K562 (cell line): ENCODE data around the gene MBIP. TPM values are rescaled to one million over a fixed set of nuclear protein-coding genes. Genes with fewer than 3 reads are reported as not detected.

Source experiments
- CBX3 ChIP-seq, 2 experiments: IDR thresholded peaks; 1 replicate in 1 of 2; 2 replicates in 1 of 2; pipeline ENCODE4 v1.6.1; 2012; ENCODE audit warnings: inconsistent platforms in 2 of 2, low read length in 2 of 2, borderline replicate concordance in 1 of 2, control low read depth in 1 of 2
- CC2D1A ChIP-seq: fragments of 450-650 bp; IDR thresholded peaks from 2 replicates; pipeline ENCODE4 v1.6.1; 2017; ENCODE audit warnings: mild to moderate bottlenecking
- DMBX1 ChIP-seq: fragments of 250-450 bp; sonication (Bioruptor Pico); IDR thresholded peaks from 2 replicates; pipeline ENCODE4 v1.8.0; 2022; ENCODE audit warnings: inconsistent platforms, mild to moderate bottlenecking, moderate library complexity, borderline replicate concordance
- FOSL1 ChIP-seq: fragments of 200-800 bp; sonication (Bioruptor generic); conservative IDR thresholded peaks from 2 replicates; pipeline ENCODE4 v1.6.1; 2016; ENCODE audit warnings: missing genetic modification characterization, missing compliant biosample characterization
- HMG20A ChIP-seq: fragments of 450-650 bp; formaldehyde crosslinking; conservative IDR thresholded peaks from 2 replicates; pipeline ENCODE4 v1.4.0; 2020; ENCODE audit warnings: mild to moderate bottlenecking, mixed read lengths
- HMGXB4 ChIP-seq: sonication (generic); formaldehyde crosslinking; IDR thresholded peaks from 2 replicates; pipeline ENCODE4 v1.8.1; 2023; ENCODE audit warnings: mild to moderate bottlenecking, missing genetic modification reagents
- KLF16 ChIP-seq: IDR thresholded peaks from 2 replicates; pipeline ENCODE4 v1.6.1; 2016; ENCODE audit warnings: antibody characterized with exemption
- MNT ChIP-seq, 2 experiments: fragments of 450-650 bp; conservative IDR thresholded peaks; 2 replicates each; pipeline ENCODE4 v1.6.1; 2017; ENCODE audit warnings: mild to moderate bottlenecking in 2 of 2, moderate library complexity in 2 of 2
- NEUROD1 ChIP-seq: fragments of 150-350 bp; IDR thresholded peaks from 2 replicates; pipeline ENCODE4 v1.6.1; 2014; ENCODE audit warnings: borderline replicate concordance, low read length, low read depth; ENCODE audit not compliant: partially characterized antibody
- NR4A1 ChIP-seq, 2 experiments: fragments of 250-450 bp in 1 of 2; fragments of 450-650 bp in 1 of 2; sonication (Bioruptor Pico) in 1 of 2; IDR thresholded peaks; 2 replicates each; pipeline versions ENCODE4 v1.4.0 to v1.6.1; 2016 to 2020; ENCODE audit warnings: mild to moderate bottlenecking in 2 of 2, missing compliant biosample characterization in 1 of 2, missing genetic modification characterization in 1 of 2, moderate library complexity in 1 of 2
- RAD51 ChIP-seq: fragments of 450-650 bp; IDR thresholded peaks from 2 replicates; pipeline ENCODE4 v1.7.1; 2016; ENCODE audit warnings: low read depth, mild to moderate bottlenecking, borderline replicate concordance
- SAFB ChIP-seq: fragments of 200-400 bp; formaldehyde crosslinking; IDR thresholded peaks from 2 replicates; pipeline ENCODE4 v1.6.1; 2017; ENCODE audit warnings: low read depth, low read length, borderline replicate concordance
- SRSF7 ChIP-seq: fragments of 200-400 bp; formaldehyde crosslinking; optimal IDR thresholded peaks from 2 replicates; pipeline ENCODE3; 2017; ENCODE audit warnings: mild to moderate bottlenecking, low read depth, low read length
- TCF15 ChIP-seq: fragments of 250-450 bp; sonication (Bioruptor Pico); IDR thresholded peaks from 2 replicates; pipeline ENCODE4 v1.8.0; 2022; ENCODE audit warnings: moderate library complexity, mild to moderate bottlenecking, inconsistent platforms
- TCF7 ChIP-seq: sonication (generic); IDR thresholded peaks from 2 replicates; pipeline ENCODE4 v1.6.1; 2016; ENCODE audit warnings: antibody characterized with exemption, borderline replicate concordance
- ZMIZ1 ChIP-seq, 2 experiments: fragments of 150-350 bp in 1 of 2; IDR thresholded peaks; 2 replicates each; pipeline ENCODE4 v1.6.1; 2012 to 2016; ENCODE audit warnings: low read depth in 2 of 2, low read length in 2 of 2, mild to moderate bottlenecking in 1 of 2, moderate library complexity in 1 of 2
- ZNF311 ChIP-seq: fragments of 250-450 bp; sonication (Bioruptor Pico); IDR thresholded peaks from 2 replicates; pipeline ENCODE4 v1.4.0; 2020; ENCODE audit warnings: mild to moderate bottlenecking, moderate library complexity
- ZNF398 ChIP-seq: fragments of 250-450 bp; sonication (Bioruptor Pico); IDR thresholded peaks from 2 replicates; pipeline ENCODE4 v1.8.0; 2021; ENCODE audit warnings: moderate library complexity, mild to moderate bottlenecking, inconsistent platforms
- ZSCAN29 ChIP-seq: fragments of 450-650 bp; IDR thresholded peaks from 2 replicates; pipeline ENCODE4 v1.6.1; 2017
- polyA plus RNA-seq, 8 experiments: library from polyadenylated mRNA; depleted of rRNA in 4 of 8; stranded (reverse) in 5 of 8; unstranded in 3 of 8; fragments of >200 nt; fragmentation: Nextera tagmentation in 2 of 8; fragmentation: Illumina TruSeq in 1 of 8; extraction: Ambion mirVana in 2 of 8; extraction: Trizol in 1 of 8; gene quantifications; 2 replicates each; pipeline versions ENCODE4 v1.2.1 to v1.2.3, GENCODE V29; 2011 to 2014; ENCODE audit warnings: inconsistent platforms in 1 of 8, missing spikeins in 1 of 8
- total RNA-seq, 7 experiments: library from RNA; depleted of rRNA in 6 of 7; stranded (reverse); fragments of >200 nt in 6 of 7; fragmentation: Illumina TruSeq in 2 of 7; extraction: Trizol in 2 of 7; gene quantifications; 2 replicates each; pipeline versions ENCODE4 v1.2.1 to v1.2.3, GENCODE V29; 2011 to 2021; ENCODE audit warnings: low replicate concordance in 1 of 7

MBIP gene
- total and polyA plus RNA-seq, 9 of the 15 experiments (the other 6 are each of a cell fraction or from before 2014, with no cell fraction given) = 8.4 to 31.1 (median 19.4) TPM

GRCh38 chr14:36264595-36264994 lies 55.8 kb downstream of the MBIP start (continued):
- TF ChIP-seq MNT (conservative IDR thresholded peaks at IDR 0.05) = peak; percentile 16 to 57; a peak in 2 of 4 replicates
- no peak for TF ChIP-seq SRSF7
- peak; percentile 97; the same call in 1 of the 2 replicates for TF ChIP-seq CC2D1A
- 0 out of 2 replicates have a peak, but pooled peaks have one; percentile 34 for TF ChIP-seq ZNF311 (CRISPR knock-in tag)
- no peak for TF ChIP-seq ZNF398 (CRISPR knock-in tag)
- TF ChIP-seq CBX3 (IDR thresholded peaks at IDR 0.05; ENCODE audit: borderline replicate concordance in 1 of 2, low read length in 2 of 2) = peak in 1 of 2 experiments; percentile 34; a peak in 1 of 3 replicates
- TF ChIP-seq NR4A1 (CRISPR knock-in tag; IDR thresholded peaks at IDR 0.05) = no peak
- peak; percentile 81 for TF ChIP-seq NR4A1 (tag; IDR thresholded peaks at IDR 0.05)
- peak in 1 of 2 experiments; percentile 48; a peak in 1 of 4 replicates for TF ChIP-seq ZMIZ1 (IDR thresholded peaks at IDR 0.05; ENCODE audit: low read depth in 2 of 2, low read length in 2 of 2)
- peak; percentile 92 for TF ChIP-seq KLF16
- TF ChIP-seq FOSL1 (tag) = 0 out of 2 replicates have a peak, but pooled peaks have one; percentile 15
- TF ChIP-seq RAD51 = no peak
- no peak for TF ChIP-seq HMG20A (CRISPR knock-in tag)
- TF ChIP-seq TCF15 (CRISPR knock-in tag) = no peak
- TF ChIP-seq ZSCAN29 = no peak
- TF ChIP-seq NEUROD1 = no peak
- TF ChIP-seq DMBX1 (CRISPR knock-in tag) = peak; percentile 93
- TF ChIP-seq TCF7 = peak; percentile 74
- TF ChIP-seq HMGXB4 (CRISPR knock-in tag) = no peak
- TF ChIP-seq SAFB = no peak
